ENCODE results near the gene ADNP2. TPM values are rescaled to one million over a fixed set of nuclear protein-coding genes. Genes with fewer than 3 reads are reported as not detected.

ADNP2 gene
- 10 to 100 TPM; 23.2 to 24.4 TPM for total RNA-seq

- ATAC-seq (ENCODE audit: low read depth): peak; percentile 88
- Mint-ChIP-seq H3K27me3 (peaks cover 2% of the 10 kb centered on the region), H3K27ac (peak within 1 kb of the TSS; percentile 91), H3K36me3 (peaks cover 16% of the 10 kb centered on the region), H3K4me1 (peaks cover 25% of the 10 kb centered on the region), H3K4me3 (peak within 1 kb of the TSS; percentile 77), H3K9me3 (no peaks in the 10 kb centered on the region)
- POLR2A ChIA-PET: interaction anchor here (0.9 to 1.3 kb wide), 2 partner anchors 75 kb away, joined by 4 to 8 read pairs; partner anchors contain the start of gene RBFA
- DNase-seq: peak; percentile 83
Measured at GRCh38 chr18:80108739-80109675, at the start of gene ADNP2. Gene ADNP2, plus strand, starts transcription at chr18:80109262. Its CDS starts 8,281 bp downstream, at chr18:80117543.

- POLR2A ChIA-PET: no interaction called here
- H3K4me3 Mint-ChIP-seq: no peak overlapping the region
- H3K27me3 Mint-ChIP-seq: peaks cover 2% of the 10 kb centered on the region
- no peak overlapping the region for H3K27ac Mint-ChIP-seq
- no peak for ATAC-seq (ENCODE audit: low read depth)
- no peak for DNase-seq
- no peaks in the 10 kb centered on the region for H3K4me1 Mint-ChIP-seq
- H3K36me3 Mint-ChIP-seq: peaks cover 7% of the 10 kb centered on the region
- H3K9me3 Mint-ChIP-seq: peaks cover 19% of the 10 kb centered on the region
Measured at GRCh38 chr18:80059945-80060344, 49.1 kb upstream of the ADNP2 start.

- Mint-ChIP-seq H3K4me3 (no peak overlapping the region), H3K36me3 (peaks cover 2% of the 10 kb centered on the region), H3K4me1 (no peaks in the 10 kb centered on the region), H3K27ac (no peak overlapping the region), H3K27me3 (no peaks in the 10 kb centered on the region), H3K9me3 (peaks cover 4% of the 10 kb centered on the region)
- POLR2A ChIA-PET: no interaction called here
- DNase-seq (no peak), ATAC-seq (ENCODE audit: low read depth) (no peak)
Measured at GRCh38 chr18:80065705-80066104, 43.4 kb upstream of the ADNP2 start.

- ATAC-seq (ENCODE audit: low read depth): no peak
- H3K9me3 Mint-ChIP-seq: no peaks in the 10 kb centered on the region
- no peak for DNase-seq
- no peak overlapping the region for H3K4me3 Mint-ChIP-seq
- H3K27me3 Mint-ChIP-seq: no peaks in the 10 kb centered on the region
- POLR2A ChIA-PET: no interaction called here
- H3K36me3 Mint-ChIP-seq: no peaks in the 10 kb centered on the region
- no peaks in the 10 kb centered on the region for H3K4me1 Mint-ChIP-seq
- no peak overlapping the region for H3K27ac Mint-ChIP-seq
Measured at GRCh38 chr18:80067321-80067720, 41.7 kb upstream of the ADNP2 start.

- no peak overlapping the region for H3K27ac Mint-ChIP-seq
- POLR2A ChIA-PET: no interaction called here
- DNase-seq: no peak
- H3K9me3 Mint-ChIP-seq: no peaks in the 10 kb centered on the region
- no peaks in the 10 kb centered on the region for H3K27me3 Mint-ChIP-seq
- no peaks in the 10 kb centered on the region for H3K36me3 Mint-ChIP-seq
- ATAC-seq (ENCODE audit: low read depth): no peak
- no peak overlapping the region for H3K4me3 Mint-ChIP-seq
- H3K4me1 Mint-ChIP-seq: no peaks in the 10 kb centered on the region
Measured at GRCh38 chr18:80067897-80068296, 41.2 kb upstream of the ADNP2 start.

- Mint-ChIP-seq H3K36me3 (no peaks in the 10 kb centered on the region), H3K27me3 (no peaks in the 10 kb centered on the region), H3K9me3 (no peaks in the 10 kb centered on the region), H3K27ac (no peak overlapping the region), H3K4me1 (no peaks in the 10 kb centered on the region), H3K4me3 (no peak overlapping the region)
- DNase-seq (no peak), ATAC-seq (ENCODE audit: low read depth) (no peak)
- POLR2A ChIA-PET: no interaction called here
Measured at GRCh38 chr18:80068571-80069272, 40.3 kb upstream of the ADNP2 start.

GRCh38 chr18:80070825-80071224 is 38.2 kb upstream of the ADNP2 start:
- H3K27me3 Mint-ChIP-seq: no peaks in the 10 kb centered on the region
- no peaks in the 10 kb centered on the region for H3K9me3 Mint-ChIP-seq
- H3K27ac Mint-ChIP-seq: no peak overlapping the region
- DNase-seq (no peak), ATAC-seq (ENCODE audit: low read depth) (no peak)
- POLR2A ChIA-PET: no interaction called here
- H3K4me3 Mint-ChIP-seq: no peak overlapping the region
- no peaks in the 10 kb centered on the region for H3K4me1 Mint-ChIP-seq
- H3K36me3 Mint-ChIP-seq: no peaks in the 10 kb centered on the region

- Mint-ChIP-seq H3K27ac (no peak overlapping the region), H3K4me1 (no peaks in the 10 kb centered on the region), H3K36me3 (no peaks in the 10 kb centered on the region), H3K27me3 (no peaks in the 10 kb centered on the region), H3K4me3 (no peak overlapping the region), H3K9me3 (no peaks in the 10 kb centered on the region)
- DNase-seq: no peak
- ATAC-seq (ENCODE audit: low read depth): no peak
- POLR2A ChIA-PET: no interaction called here
Measured at GRCh38 chr18:80074183-80074582, 34.9 kb upstream of the ADNP2 start.

GRCh38 chr18:80074697-80075096 is 34.4 kb upstream of the ADNP2 start:
- POLR2A ChIA-PET: no interaction called here
- Mint-ChIP-seq H3K4me3 (no peak overlapping the region), H3K9me3 (no peaks in the 10 kb centered on the region), H3K27ac (no peak overlapping the region), H3K4me1 (no peaks in the 10 kb centered on the region), H3K36me3 (no peaks in the 10 kb centered on the region), H3K27me3 (no peaks in the 10 kb centered on the region)
- no peak for ATAC-seq (ENCODE audit: low read depth)
- DNase-seq: no peak

- no peak for DNase-seq
- POLR2A ChIA-PET: no interaction called here
- Mint-ChIP-seq H3K27ac (no peak overlapping the region), H3K9me3 (no peaks in the 10 kb centered on the region), H3K36me3 (no peaks in the 10 kb centered on the region), H3K4me1 (no peaks in the 10 kb centered on the region), H3K4me3 (no peak overlapping the region), H3K27me3 (no peaks in the 10 kb centered on the region)
- no peak for ATAC-seq (ENCODE audit: low read depth)
Measured at GRCh38 chr18:80075940-80076339, 33.1 kb upstream of the ADNP2 start.

GRCh38 chr18:80076379-80076778 is 32.7 kb upstream of the ADNP2 start:
- Mint-ChIP-seq H3K9me3 (no peaks in the 10 kb centered on the region), H3K36me3 (no peaks in the 10 kb centered on the region), H3K27me3 (no peaks in the 10 kb centered on the region), H3K4me3 (no peak overlapping the region), H3K27ac (no peak overlapping the region), H3K4me1 (no peaks in the 10 kb centered on the region)
- no peak for DNase-seq
- POLR2A ChIA-PET: no interaction called here
- no peak for ATAC-seq (ENCODE audit: low read depth)

- H3K4me1 Mint-ChIP-seq: no peaks in the 10 kb centered on the region
- no peaks in the 10 kb centered on the region for H3K27me3 Mint-ChIP-seq
- POLR2A ChIA-PET: no interaction called here
- H3K27ac Mint-ChIP-seq: no peak overlapping the region
- ATAC-seq (ENCODE audit: low read depth): no peak
- no peak overlapping the region for H3K4me3 Mint-ChIP-seq
- no peaks in the 10 kb centered on the region for H3K9me3 Mint-ChIP-seq
- H3K36me3 Mint-ChIP-seq: no peaks in the 10 kb centered on the region
- no peak for DNase-seq
Measured at GRCh38 chr18:80077873-80078272, 31.2 kb upstream of the ADNP2 start.

GRCh38 chr18:80086281-80086680 is 22.8 kb upstream of the ADNP2 start:
- H3K27me3 Mint-ChIP-seq: peaks cover 5% of the 10 kb centered on the region
- no peak overlapping the region for H3K27ac Mint-ChIP-seq
- POLR2A ChIA-PET: no interaction called here
- peaks cover 1% of the 10 kb centered on the region for H3K36me3 Mint-ChIP-seq
- no peak for DNase-seq
- ATAC-seq (ENCODE audit: low read depth): no peak
- no peak overlapping the region for H3K4me3 Mint-ChIP-seq
- H3K9me3 Mint-ChIP-seq: peaks cover 22% of the 10 kb centered on the region
- H3K4me1 Mint-ChIP-seq: no peaks in the 10 kb centered on the region

- no peak for ATAC-seq (ENCODE audit: low read depth)
- POLR2A ChIA-PET: no interaction called here
- DNase-seq: no peak
- Mint-ChIP-seq H3K9me3 (peaks cover 25% of the 10 kb centered on the region), H3K4me1 (no peaks in the 10 kb centered on the region), H3K36me3 (peaks cover 1% of the 10 kb centered on the region), H3K4me3 (no peak overlapping the region), H3K27me3 (peaks cover 5% of the 10 kb centered on the region), H3K27ac (no peak overlapping the region)
Measured at GRCh38 chr18:80088036-80088435, 21.0 kb upstream of the ADNP2 start.

Measured in activated naive CD8-positive, alpha-beta T cell treated with anti-CD3 and anti-CD28 coated beads, Interleukin-2, amount 10 ng/mL, durations not matched to agents 7 days and 5 days (primary cell).